Neuronal stem cell (in vitro differentiated cells): Measurements from ENCODE around the gene KMT2B.

Experiments used
- DNase-seq: peaks from one replicate; pipeline ENCODE4 v3.0.0-alpha.2; 2013; ENCODE audit warnings: low spot score
- H2AFZ ChIP-seq: one replicate; pipeline ENCODE4 v1.6.1; 2013; ENCODE audit warnings: mild to moderate bottlenecking, low read length, inconsistent platforms
- H2AK5ac ChIP-seq: 2 replicates; pipeline ENCODE4 v1.6.1; 2013; ENCODE audit warnings: low read depth, mild to moderate bottlenecking, inconsistent platforms, low read length, moderate library complexity, mixed read lengths
- H2BK120ac ChIP-seq: 2 replicates; pipeline ENCODE4 v1.6.1; 2013; ENCODE audit warnings: low read depth, mild to moderate bottlenecking, inconsistent platforms, low read length, moderate library complexity, mixed read lengths
- H2BK12ac ChIP-seq: one replicate; pipeline ENCODE4 v1.6.1; 2013; ENCODE audit warnings: low read length, inconsistent platforms
- H2BK15ac ChIP-seq: 2 replicates; pipeline ENCODE4 v1.6.1; 2013; ENCODE audit warnings: mild to moderate bottlenecking, low read length, inconsistent platforms, mixed read lengths
- H2BK5ac ChIP-seq: one replicate; pipeline ENCODE4 v1.6.1; 2013; ENCODE audit warnings: inconsistent platforms, mild to moderate bottlenecking, low read length, moderate library complexity
- H3K14ac ChIP-seq: one replicate; pipeline ENCODE4 v1.6.1; 2013; ENCODE audit warnings: low read length, inconsistent platforms
- H3K18ac ChIP-seq: 2 replicates; pipeline ENCODE4 v1.6.1; 2013; ENCODE audit warnings: low read length, inconsistent platforms
- H3K23ac ChIP-seq: 2 replicates; pipeline ENCODE4 v1.6.1; 2013; ENCODE audit warnings: low read depth, mild to moderate bottlenecking, mixed read lengths, low read length, inconsistent platforms; ENCODE audit not compliant: poor library complexity
- H3K27ac ChIP-seq: replicated peaks from 3 replicates; pipeline ENCODE4 v1.5.1; 2013; ENCODE audit warnings: low read length, inconsistent platforms
- H3K27me3 ChIP-seq, 3 experiments: 2 replicates each; pipeline ENCODE4 v1.6.1; 2013; ENCODE audit warnings: low read length in 3 of 3, mild to moderate bottlenecking in 2 of 3, inconsistent platforms in 1 of 3, low read depth in 1 of 3, mixed read lengths in 1 of 3, moderate library complexity in 1 of 3; ENCODE audit not compliant: control insufficient read depth in 3 of 3, insufficient read depth in 3 of 3
- H3K36me3 ChIP-seq, 2 donors: replicated peaks in 1 of 2; 2 replicates each; pipeline ENCODE4 v1.6.1; 2013; ENCODE audit warnings: low read length in 2 of 2; ENCODE audit not compliant: control insufficient read depth in 2 of 2, insufficient read depth in 2 of 2
- H3K4ac ChIP-seq: 2 replicates; pipeline ENCODE4 v1.6.1; 2013; ENCODE audit warnings: inconsistent platforms, mild to moderate bottlenecking, low read length, moderate library complexity
- H3K4me1 ChIP-seq, 2 donors: 1 replicate in 1 of 2; 2 replicates in 1 of 2; pipeline ENCODE4 v1.6.1; 2013; ENCODE audit warnings: low read length in 2 of 2, low read depth in 1 of 2; ENCODE audit not compliant: control insufficient read depth in 2 of 2, insufficient read depth in 1 of 2
- H3K4me2 ChIP-seq: one replicate; pipeline ENCODE4 v1.6.1; 2013; ENCODE audit warnings: mild to moderate bottlenecking, low read length, inconsistent platforms; ENCODE audit not compliant: insufficient read depth, poor library complexity, severe bottlenecking
- H3K4me3 ChIP-seq, 2 donors: 2 replicates each; pipeline ENCODE4 v1.5.1; 2013; ENCODE audit warnings: low read length in 2 of 2, mild to moderate bottlenecking in 2 of 2, inconsistent platforms in 1 of 2, moderate library complexity in 1 of 2
- H3K79me1 ChIP-seq: one replicate; pipeline ENCODE4 v1.6.1; 2013; ENCODE audit warnings: low read depth, mild to moderate bottlenecking, inconsistent platforms, low read length, moderate library complexity
- H3K9ac ChIP-seq: one replicate; pipeline ENCODE4 v1.6.1; 2013; ENCODE audit warnings: mild to moderate bottlenecking, low read depth, low read length, inconsistent platforms; ENCODE audit not compliant: poor library complexity
- H3K9me3 ChIP-seq, 2 donors: replicated peaks in 1 of 2; 2 replicates each; pipeline versions ENCODE3 to v1.6.1; 2013; ENCODE audit warnings: low read length in 2 of 2, mild to moderate bottlenecking in 2 of 2, inconsistent platforms in 1 of 2, low read depth in 1 of 2, mixed read lengths in 1 of 2, moderate library complexity in 1 of 2; ENCODE audit not compliant: control insufficient read depth in 2 of 2, insufficient read depth in 1 of 2
- H4K8ac ChIP-seq: one replicate; pipeline ENCODE4 v1.6.1; 2013; ENCODE audit warnings: low read depth, mild to moderate bottlenecking, inconsistent platforms, low read length, moderate library complexity
- H4K91ac ChIP-seq: one replicate; pipeline ENCODE4 v1.6.1; 2013; ENCODE audit warnings: low read length, low read depth, mild to moderate bottlenecking, inconsistent platforms; ENCODE audit not compliant: poor library complexity
- WGBS, 2 donors: extraction: QIAGEN DNeasy Blood & Tissue Kit; methylation state at CpG; one replicate each; pipeline ENCODE4 v1.1.7; 2013; ENCODE audit warnings: missing lambda C conversion rate in 2 of 2, mixed read lengths in 1 of 2; ENCODE audit not compliant: insufficient read length in 2 of 2, insufficient replicate concordance in 1 of 2; ENCODE audit errors: extremely low coverage in 2 of 2; 5-methylcytosine and 5-hydroxymethylcytosine counted together

The KMT2B gene

DNA sequence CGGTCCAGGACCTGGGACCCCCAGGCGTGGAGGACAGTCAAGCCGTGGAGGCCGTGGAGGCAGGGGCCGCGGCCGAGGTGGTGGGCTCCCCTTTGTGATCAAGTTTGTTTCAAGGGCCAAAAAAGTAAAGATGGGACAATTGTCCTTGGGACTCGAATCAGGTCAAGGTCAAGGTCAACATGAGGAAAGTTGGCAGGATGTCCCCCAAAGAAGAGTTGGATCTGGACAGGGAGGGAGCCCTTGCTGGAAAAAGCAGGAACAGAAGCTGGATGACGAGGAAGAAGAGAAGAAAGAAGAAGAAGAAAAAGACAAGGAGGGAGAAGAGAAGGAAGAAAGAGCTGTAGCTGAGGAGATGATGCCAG is 2.3 kb downstream of the KMT2B start:
- no peaks in the 10 kb centered on the region for H3K9me3 ChIP-seq
- no peak overlapping the region for H2BK12ac ChIP-seq
- H3K27me3 ChIP-seq = peaks cover 0 to 4% (median 0%) of the 10 kb centered on the region in 3 experiments
- H3K23ac ChIP-seq = no peak overlapping the region
- no peak overlapping the region for H2BK15ac ChIP-seq
- no peak overlapping the region for H3K14ac ChIP-seq
- no peak overlapping the region for H2AFZ ChIP-seq
- H4K91ac ChIP-seq = no peak overlapping the region
- no peak overlapping the region for H2AK5ac ChIP-seq
- no peak overlapping the region for H3K4ac ChIP-seq
- DNase-seq = no peak
- H4K8ac ChIP-seq = no peak overlapping the region
- WGBS, 2 donors = no CpG with 5 or more reads among the region's 9 CpGs
- H3K79me1 ChIP-seq = peaks cover 22% of the 10 kb centered on the region
- no peak overlapping the region for H3K4me2 ChIP-seq
- no peak overlapping the region for H2BK5ac ChIP-seq
- H3K4me1 ChIP-seq = peaks cover 15 to 21% of the 10 kb centered on the region in 2 donors
- H3K18ac ChIP-seq = no peak overlapping the region
- H3K36me3 ChIP-seq = peaks cover 41 to 55% of the 10 kb centered on the region in 2 donors
- H2BK120ac ChIP-seq = no peak overlapping the region
- H3K9ac ChIP-seq = no peak overlapping the region
- no peak overlapping the region for H3K27ac ChIP-seq
- no peak overlapping the region for H3K4me3 ChIP-seq

DNA sequence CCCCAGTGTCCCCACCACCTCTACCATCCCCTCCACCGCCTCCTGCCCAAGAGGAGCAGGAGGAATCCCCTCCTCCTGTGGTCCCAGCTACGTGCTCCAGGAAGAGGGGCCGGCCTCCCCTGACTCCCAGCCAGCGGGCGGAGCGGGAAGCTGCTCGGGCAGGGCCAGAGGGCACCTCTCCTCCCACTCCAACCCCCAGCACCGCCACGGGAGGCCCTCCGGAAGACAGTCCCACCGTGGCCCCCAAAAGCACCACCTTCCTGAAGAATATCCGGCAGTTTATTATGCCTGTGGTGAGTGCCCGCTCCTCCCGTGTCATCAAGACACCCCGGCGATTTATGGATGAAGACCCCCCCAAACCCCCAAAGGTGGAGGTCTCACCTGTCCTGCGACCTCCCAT is 2.8 kb downstream of the KMT2B start:
- Histone ChIP-seq H3K4me3 (no peak overlapping the region), H3K27me3 (no peaks in the 10 kb centered on the region), H4K8ac (no peak overlapping the region), H3K14ac (no peak overlapping the region), H2BK5ac (no peak overlapping the region), H3K4me1 (peaks cover 11 to 16% of the 10 kb centered on the region in 2 donors), H3K9ac (no peak overlapping the region), H4K91ac (no peak overlapping the region), H2AK5ac (no peak overlapping the region), H3K79me1 (peaks cover 18% of the 10 kb centered on the region), H3K9me3 (no peaks in the 10 kb centered on the region), H3K23ac (no peak overlapping the region), H2BK12ac (no peak overlapping the region), H2AFZ (no peak overlapping the region), H2BK15ac (no peak overlapping the region), H2BK120ac (no peak overlapping the region), H3K4ac (no peak overlapping the region), H3K36me3 (peaks cover 46 to 60% of the 10 kb centered on the region in 2 donors), H3K4me2 (no peak overlapping the region), H3K18ac (no peak overlapping the region), H3K27ac (no peak overlapping the region)
- DNase-seq = no peak
- no CpG with 5 or more reads among the region's 17 CpGs for WGBS, 2 donors

DNA sequence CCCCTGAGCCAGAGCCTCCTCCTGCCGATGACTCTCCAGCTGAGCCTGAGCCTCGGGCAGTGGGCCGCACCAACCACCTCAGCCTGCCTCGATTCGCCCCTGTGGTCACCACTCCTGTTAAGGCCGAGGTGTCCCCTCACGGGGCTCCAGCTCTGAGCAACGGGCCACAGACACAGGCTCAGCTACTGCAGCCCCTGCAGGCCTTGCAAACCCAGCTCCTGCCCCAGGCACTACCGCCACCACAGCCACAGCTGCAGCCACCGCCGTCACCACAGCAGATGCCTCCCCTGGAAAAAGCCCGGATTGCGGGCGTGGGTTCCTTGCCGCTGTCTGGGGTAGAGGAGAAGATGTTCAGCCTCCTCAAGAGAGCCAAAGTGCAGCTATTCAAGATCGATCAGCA is 3.6 kb downstream of the KMT2B start:
- no peak overlapping the region for H2AK5ac ChIP-seq
- WGBS, 2 donors = no CpG with 5 or more reads among the region's 16 CpGs
- peak overlapping the region; percentile 37 for H3K4ac ChIP-seq
- H3K36me3 ChIP-seq = peaks cover 53 to 68% of the 10 kb centered on the region in 2 donors
- H2BK12ac ChIP-seq = peak overlapping the region; percentile 10
- no peak overlapping the region for H3K27ac ChIP-seq
- H3K9me3 ChIP-seq = no peaks in the 10 kb centered on the region
- peak overlapping the region; percentile 21 for H3K9ac ChIP-seq
- peaks cover 17% of the 10 kb centered on the region for H3K79me1 ChIP-seq
- no peak overlapping the region for H2BK15ac ChIP-seq
- H3K14ac ChIP-seq = peak overlapping the region; percentile 8
- DNase-seq = no peak
- no peak overlapping the region for H3K18ac ChIP-seq
- H3K4me2 ChIP-seq = no peak overlapping the region
- no peak overlapping the region for H2BK120ac ChIP-seq
- H2BK5ac ChIP-seq = peak overlapping the region; percentile 75
- no peak overlapping the region for H2AFZ ChIP-seq
- no peak overlapping the region for H4K91ac ChIP-seq
- H3K4me3 ChIP-seq = no peak overlapping the region
- H3K4me1 ChIP-seq = peaks cover 6 to 9% of the 10 kb centered on the region in 2 donors
- no peak overlapping the region for H4K8ac ChIP-seq
- no peak overlapping the region for H3K23ac ChIP-seq
- H3K27me3 ChIP-seq = no peaks in the 10 kb centered on the region

DNA sequence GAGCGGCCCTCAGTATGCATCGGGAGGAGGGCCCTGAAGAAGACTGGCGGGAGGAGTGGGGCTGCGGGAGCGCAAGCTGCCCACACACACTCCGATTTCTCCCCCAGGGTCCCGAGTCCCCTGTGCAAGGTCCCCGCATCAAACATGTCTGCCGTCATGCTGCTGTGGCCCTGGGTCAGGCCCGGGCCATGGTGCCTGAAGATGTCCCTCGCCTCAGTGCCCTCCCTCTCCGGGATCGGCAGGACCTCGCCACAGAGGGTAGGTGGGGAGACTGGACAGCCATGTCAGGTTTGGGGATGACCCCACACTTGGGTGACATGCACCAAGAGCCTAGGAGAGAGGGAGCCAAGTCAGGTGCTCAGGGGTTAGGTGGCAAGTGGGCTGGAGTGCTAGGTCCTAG is 4.7 kb downstream of the KMT2B start:
- Histone ChIP-seq H3K9ac (no peak overlapping the region), H3K27me3 (no peaks in the 10 kb centered on the region), H3K4me2 (no peak overlapping the region), H3K18ac (no peak overlapping the region), H3K36me3 (peaks cover 60 to 77% of the 10 kb centered on the region in 2 donors), H2BK120ac (no peak overlapping the region), H3K4me3 (no peak overlapping the region), H4K91ac (no peak overlapping the region), H4K8ac (no peak overlapping the region), H3K14ac (no peak overlapping the region), H2BK5ac (no peak overlapping the region), H2BK12ac (no peak overlapping the region), H2BK15ac (no peak overlapping the region), H3K9me3 (no peaks in the 10 kb centered on the region), H3K79me1 (peaks cover 17% of the 10 kb centered on the region), H3K23ac (peak overlapping the region; percentile 91), H3K4ac (no peak overlapping the region), H3K4me1 (peaks cover 6 to 7% of the 10 kb centered on the region in 2 donors), H3K27ac (no peak overlapping the region), H2AK5ac (no peak overlapping the region), H2AFZ (no peak overlapping the region)
- no CpG with 5 or more reads among the region's 14 CpGs for WGBS, 2 donors
- no peak for DNase-seq
